ENCODE results near the gene ELMO1.

Gene ELMO1

DNA sequence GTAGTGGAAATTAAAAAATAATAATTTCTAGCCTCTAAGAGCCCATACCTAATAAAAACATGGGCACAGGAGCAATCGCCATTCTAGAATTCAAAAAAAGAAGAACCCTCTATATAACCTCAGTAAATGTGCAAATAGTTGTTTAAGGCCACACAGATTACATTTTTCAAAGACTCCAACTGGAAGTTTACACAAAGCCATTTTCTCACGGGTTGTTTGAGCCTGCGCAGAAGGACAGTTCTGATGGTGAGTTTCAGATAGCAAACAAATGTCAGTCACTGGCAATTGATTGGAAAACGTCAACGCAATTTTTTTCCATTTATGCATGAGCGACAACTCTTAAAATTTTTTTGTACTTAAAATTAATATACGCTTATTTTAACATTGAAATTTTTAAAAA is 23.0 kb upstream of the ELMO1 start:
- DNase-seq = no peak

DNA sequence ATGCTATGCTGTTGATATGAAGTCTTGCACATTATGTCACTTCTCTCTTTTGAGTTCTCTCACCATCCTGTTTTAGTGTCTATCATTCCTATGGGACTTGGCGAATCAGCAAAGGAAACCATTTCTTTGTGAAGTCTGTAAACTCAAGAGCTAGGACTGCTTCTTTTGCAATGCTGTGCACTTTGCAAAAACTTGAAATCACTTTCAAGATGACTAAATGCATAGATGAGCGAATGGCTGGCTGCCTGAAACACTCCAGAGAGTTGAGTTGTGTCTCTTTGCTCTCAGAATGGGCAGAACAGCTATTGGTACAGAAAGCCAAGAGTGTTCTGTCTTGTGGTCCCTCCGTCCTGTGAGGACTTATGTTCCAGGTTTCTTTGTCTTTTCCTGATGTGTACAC is 18.3 kb upstream of the ELMO1 start:
- DNase-seq = no peak

DNA sequence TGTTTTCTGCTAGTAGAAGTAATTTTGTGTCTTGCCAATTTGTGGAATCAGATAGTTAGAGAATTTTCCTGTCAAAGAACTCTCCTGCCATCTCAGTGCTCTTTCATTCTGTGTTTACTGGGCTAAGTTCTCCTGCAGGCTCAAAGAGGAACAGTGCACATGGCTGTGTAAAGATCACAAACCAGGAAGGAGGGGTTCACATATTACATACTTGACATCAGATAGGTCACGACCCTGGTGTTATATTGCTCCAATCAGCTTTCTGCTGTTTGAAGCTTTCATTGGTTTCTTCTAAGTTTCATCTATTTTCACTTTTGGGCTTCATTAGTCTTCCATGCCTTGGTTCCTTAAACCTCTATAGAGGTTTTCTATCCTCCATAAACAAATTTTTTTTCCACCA is 13.5 kb upstream of the ELMO1 start:
- DNase-seq = no peak

DNA sequence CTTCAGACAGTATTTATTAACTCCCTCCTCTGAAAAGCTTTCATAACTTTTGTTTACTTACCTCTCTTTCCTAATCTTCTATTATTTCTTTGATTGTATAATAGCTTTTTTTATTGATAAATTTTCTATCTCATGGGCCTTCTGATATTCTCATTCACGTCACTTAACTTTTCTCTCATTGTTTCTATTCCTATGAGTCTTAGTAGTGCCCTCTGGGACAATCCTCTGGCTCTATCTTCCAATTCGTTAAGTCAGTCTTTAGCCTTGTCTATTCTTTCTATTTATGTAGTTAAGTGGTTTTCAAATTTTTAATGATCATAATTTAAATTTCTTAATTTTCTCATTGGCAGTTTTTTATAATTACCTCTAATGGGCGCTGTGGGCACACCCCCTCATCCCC is 6.4 kb upstream of the ELMO1 start:
- DNase-seq = no peak

DNA sequence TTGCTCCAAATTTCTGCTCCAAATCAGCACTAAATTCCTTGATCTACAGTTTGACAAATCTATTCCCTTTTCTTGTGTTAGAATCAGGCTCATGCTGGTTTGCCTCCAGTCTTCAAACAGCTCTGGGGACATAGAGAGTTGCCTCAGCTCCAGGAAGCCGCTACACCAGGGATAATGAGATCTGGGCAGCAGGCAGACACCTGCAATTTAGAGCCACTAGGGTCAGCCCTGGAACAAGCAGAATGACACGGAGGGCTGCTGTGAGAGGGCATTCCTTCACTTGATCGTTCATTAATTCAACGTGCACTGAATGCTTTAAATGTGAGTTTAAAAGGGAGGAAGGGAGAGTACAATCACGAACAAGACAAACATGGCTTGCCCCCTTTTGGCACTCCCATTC is 3.7 kb upstream of the ELMO1 start:
- DNase-seq = no peak

DNA sequence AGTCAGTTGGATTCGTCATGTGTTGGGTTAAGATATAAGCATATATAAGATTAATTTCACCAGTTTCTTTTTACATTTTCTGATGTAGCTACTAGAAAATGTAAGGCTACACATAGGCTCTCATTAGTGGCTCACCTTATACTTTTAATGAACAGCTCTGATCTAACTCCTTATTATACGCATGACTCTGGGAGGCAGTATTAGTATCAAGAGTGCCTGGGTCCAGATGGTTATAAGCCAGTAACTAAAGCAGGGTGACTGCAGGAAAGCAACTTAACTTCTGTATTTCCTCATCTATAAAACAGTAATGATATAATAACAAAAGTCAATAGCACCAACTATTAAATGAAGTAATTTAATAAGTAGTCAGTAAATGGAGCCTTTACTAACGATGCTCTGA is 1.4 kb upstream of the ELMO1 start:
- DNase-seq = no peak

DNA sequence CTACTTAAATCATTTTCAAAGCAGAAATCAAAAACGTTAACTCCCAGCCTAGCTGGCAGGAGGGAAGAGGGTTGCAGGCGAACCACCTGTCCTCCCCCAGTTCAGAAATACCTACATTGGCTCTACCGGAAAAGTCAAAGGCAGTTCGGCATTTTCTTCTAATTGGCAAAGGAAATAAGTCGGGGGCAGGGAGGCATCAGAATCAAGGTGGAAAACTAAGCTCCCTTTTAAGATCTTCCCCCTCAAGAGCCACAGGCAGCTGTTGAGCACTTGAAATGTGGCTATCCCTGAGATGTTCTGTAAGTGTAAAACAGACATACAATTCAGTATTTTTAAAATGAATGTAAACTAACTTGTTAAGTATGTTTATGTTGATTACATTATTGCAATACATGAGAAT is 957 bp upstream of the ELMO1 start:
- DNase-seq = no peak

DNA sequence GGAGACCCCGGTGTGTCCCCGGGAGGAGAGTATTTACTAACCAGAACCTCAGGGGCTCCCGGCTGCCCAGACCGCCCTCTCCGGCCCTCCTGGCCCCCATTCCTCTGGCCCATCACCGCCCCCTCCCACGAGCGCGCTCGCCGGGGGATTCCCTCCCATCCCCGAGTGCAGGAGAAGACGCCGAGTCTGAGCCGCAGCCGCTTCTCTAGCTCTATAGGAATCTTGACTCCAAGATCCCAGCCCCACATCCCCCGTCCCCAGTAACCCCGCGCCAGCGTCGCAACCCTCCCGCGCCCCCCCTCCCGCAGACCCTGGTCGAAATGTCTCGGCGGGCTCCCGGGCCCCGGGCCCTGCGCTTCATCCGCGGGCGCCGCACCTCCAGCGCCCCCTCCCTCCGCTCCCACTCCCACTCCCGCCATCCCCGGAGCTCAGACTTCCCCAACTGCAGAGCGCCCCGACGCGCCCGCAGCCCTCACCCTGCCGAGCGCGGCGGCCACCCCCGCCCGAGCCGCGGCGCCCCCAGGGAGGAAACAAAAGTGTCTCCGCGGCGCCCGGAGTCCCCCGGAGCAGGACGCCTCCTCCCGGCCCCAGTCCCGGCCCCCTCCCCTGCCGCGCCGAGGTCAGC is 541 bp downstream of the ELMO1 start:
- DNase-seq = peak; percentile 17

DNA sequence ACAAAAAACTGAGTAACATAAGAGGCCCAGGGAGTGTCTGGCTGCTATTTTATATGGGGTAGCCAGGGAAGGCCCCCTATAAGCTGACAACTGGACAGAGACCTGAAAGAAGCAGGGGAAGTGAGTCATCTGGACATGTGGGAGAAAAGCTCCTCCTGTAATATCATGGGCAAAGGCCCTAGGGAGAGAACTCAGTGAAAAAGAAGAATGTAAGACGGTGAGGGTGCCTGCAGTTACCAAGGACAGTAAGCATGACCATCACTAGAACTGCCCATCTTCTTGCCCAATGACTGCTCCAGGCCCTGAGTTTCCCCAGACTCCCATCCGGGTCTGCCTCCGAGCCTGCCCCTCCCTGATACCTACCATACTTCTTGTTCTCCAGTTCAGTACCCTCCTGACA is 2.3 kb downstream of the ELMO1 start:
- no peak for DNase-seq

DNA sequence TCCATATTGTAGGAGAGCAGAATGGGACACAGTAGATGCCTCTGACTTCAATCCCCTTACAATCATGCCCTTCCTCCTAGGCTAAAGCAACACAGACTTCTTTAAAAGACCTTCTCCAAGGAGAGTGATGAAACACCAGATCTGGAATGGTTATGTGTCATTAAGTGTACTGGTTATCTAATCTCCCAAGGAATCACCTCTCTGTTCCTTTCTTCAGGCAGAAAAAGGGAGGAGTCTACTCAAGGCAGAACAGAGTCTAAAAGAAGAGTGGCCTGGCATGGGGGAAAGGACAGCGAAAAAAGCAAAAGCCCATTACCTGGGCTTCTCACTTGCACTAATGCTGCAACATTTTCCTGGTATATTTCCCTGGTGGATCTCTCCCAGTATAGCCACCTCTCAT is 2.9 kb downstream of the ELMO1 start:
- DNase-seq = no peak

DNA sequence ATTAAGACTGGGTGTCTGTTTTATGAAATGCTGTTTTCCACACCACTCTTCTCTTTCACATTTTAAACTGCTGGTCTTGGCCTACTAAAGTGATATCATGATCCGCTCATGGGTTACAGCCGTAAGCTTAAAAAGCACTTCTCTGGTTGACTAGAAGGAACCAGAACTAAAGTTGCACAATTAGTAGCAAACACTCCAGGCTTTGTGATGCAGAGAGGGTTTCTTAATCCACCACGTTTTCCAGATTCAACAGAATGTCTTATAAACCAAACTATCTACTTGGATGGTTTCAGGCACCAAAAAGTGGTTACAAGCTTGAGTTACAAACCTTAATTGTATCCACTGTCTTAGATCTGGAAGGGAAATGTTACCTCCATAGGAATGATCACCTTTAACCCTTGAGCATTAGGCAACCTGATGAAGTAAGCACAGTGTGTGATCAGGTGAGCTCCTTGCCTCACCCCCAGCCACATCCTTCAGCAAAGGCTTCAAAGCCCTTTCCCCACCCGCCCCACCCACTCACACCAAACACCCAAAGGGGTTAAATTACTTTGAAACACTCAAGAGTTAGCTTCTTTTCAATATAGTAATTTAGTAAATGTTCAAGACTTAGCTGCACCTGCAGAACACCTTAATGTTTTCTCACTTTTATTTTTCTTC is 3.5 kb downstream of the ELMO1 start:
- no peak for DNase-seq

DNA sequence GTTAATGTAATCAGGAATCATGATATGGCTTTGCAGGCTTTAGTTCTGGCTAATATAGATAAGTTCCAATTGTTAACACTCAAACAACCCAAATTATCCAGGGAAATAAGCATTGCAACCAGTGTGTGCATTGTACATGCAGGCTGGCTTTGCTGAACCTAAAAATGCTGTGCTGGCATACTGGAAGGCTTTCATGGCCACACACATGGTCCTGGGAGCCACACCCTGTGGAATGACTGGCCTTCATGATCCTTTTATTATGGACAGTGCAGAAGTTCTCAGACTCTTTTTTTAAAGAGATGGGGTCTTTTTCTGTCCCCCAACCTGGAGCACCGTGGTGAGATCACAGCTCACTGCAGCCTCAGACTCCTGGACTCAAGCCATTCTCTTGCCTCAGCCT is 5.0 kb downstream of the ELMO1 start:
- no peak for DNase-seq

DNA sequence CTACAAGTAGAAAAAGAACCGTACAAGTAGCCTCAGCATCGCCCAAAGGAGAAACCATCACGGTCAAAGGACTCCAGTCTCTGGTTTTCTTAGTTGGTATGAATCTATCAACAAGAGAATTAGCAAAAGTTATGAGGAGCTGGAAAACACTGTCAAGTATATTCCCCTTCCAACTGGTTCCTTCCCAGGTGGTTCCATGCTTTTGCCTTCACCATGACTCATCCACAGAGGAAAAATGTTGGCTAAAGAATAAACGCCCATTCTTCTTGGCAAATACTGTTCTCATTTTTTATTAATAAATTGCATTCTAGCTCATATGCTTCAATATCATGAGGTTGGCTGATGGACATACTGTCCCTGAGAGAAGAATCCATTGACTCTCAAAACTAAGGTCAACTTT is 6.4 kb downstream of the ELMO1 start:
- DNase-seq = no peak

DNA sequence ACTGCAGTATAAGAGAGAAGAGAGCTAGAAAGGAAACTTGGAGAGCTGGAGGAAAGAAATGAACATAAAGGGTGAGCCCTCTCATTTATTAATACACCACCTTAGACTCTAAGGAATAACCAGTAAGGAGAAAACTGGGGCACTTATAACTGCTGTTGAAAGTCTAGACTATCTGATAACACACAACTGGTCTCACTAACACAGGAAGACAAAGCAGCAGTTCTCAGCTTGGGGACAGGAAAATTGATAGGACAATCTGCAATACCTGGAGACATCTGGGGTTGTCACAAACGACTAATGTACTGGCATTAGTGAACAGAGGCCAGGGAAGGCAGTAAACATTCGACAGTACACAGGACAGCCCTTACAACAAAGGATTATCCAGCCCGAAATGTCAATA is 6.8 kb downstream of the ELMO1 start:
- no peak for DNase-seq

DNA sequence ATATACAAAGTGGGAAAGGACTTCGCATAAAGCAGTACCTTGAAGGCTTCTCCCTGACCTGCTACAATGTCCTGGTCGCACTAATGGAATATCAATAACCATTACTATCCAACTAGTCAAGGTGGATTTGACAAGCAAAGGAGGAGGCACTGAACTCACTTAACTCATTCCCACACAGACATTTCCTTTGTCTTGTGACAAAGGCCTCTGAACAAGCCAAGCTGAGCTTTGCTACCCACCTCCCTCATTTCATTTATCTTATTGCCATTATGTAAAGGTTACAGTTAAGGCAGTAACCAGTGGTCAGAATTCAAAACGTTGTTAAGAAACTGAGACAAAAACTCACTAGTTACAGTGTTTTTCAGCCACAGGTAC is 7.3 kb downstream of the ELMO1 start:
- no peak for DNase-seq

DNA sequence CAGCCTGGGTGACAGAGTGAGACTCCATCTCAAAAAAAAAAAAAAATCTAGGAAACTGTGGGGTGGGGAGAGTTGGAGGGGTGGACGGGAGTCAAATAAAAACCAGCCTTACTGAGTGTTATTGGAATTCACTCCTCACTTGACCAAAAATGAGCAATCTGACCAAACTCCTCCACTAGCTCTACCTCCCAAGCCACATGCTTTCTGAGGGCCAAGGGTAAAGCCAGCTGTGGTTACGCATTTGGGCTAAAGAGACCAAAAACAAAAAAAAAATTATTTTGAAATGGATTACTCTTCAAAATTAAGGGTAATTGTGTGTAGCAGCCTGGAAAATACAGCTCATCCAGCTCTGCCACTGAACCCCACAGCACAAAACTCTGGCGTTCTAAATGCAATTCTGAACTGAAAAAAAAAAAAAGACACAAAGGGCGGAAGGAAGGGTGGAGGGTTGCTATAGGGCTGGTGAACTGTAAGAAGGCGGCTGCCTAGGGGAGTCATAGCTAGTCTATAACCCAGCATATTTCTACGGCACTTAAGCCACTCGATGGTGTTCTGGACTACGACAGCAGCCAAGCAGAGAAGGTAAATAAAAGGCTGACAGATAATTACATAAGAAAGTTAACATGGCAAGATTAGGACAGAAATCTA is 7.8 kb downstream of the ELMO1 start:
- peak; percentile 11 for DNase-seq

DNA sequence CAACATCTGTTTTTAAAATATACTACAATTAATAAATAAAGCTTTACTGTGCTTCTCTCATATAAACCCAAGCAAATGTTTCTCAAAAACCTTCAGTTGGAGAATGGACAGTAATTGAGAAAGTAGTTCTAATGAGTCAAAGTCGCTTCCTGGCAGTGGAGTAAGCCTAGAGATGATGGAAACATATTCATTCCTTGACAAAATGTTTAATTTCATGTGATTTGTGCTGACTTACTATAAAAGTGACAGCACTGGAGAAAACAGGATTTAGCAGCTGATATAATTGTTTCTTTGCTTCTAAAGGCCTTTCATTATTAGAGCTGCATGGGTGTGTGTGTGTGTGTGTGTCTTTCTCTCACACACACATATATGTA is 9.0 kb downstream of the ELMO1 start:
- DNase-seq = no peak

DNA sequence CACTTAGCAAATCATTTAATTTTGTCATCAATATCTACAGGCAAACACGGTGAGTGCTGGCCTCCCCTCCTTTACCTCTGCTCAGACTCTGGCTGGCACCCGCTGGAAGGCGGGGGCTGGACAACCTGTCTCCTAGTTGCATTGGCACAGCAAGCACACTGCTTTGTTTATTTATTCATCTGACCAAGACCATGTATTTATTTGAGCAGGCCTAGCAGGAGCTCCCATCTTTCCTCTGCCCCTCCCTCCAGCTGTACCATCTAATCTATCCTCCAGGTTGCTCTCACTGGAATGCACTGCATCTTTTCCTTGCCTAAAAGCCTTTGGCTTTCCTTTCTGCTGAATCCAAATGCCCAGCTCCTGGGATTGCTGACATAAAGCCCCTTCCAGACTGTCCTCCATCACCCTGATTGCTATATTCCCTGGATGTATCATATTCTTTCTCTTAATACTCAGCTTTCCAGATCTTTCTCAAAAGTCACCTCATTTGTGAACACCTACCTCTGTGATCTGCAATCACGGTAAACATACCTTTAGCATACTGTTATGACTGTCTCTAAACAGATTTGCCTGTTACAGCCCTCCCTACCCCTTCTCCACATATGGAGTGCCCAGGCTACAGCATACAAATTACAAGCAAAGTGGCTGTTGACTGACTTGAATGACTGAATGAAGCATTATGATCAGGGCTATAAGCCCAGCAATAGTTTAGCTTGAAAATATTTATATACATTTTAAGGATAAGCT is 9.6 kb downstream of the ELMO1 start:
- no peak for DNase-seq

DNA sequence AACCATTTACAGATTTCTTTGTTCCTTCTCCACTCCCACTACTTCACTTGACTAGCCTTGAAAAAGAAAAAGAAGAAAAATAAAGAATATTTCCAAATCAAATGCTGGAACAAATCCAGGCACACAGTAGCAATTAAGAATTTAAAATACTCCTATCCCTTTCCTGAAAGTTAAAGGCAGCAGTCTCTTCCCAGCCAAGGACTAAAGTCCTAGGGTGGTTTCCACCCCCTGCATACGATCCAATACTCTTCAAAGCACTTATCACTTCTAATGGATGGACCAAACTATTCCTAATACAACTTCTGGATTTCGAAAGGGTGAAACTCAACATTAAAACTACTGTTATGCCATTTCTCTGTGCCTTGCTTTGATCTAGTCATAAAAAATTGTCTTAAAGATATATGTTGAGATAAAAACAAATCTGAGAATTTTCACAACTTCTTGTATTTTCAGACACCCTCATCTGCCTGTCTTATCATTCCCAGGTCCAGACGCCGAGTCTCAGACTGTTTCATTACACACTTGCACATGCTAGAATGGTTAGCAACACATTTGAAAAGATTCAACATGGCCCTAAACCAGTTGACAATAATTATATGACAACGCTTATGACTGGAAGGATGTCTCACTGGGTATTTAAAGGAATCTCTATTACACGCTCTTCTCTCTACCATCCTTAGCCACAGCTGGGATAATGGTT is 13.4 kb downstream of the ELMO1 start:
- DNase-seq = no peak

DNA sequence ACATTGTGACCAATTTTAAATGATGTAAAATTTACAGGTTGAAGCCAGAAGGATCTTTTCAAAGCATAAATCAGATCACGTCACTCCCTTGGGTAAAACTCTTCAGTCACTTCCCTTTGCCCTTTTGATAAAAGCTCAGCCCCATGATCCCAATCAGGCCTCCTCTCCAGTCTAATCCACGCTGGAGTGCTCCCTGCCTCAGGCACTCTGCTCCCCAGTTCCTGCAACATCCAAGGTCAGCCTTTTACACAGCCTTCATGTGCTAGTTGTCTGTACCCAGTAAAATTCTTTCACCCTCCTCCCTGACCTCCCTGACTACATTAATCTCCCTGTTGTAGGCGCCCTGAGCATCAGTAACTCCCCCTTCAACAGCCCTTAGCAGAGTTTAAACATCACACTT is 14.1 kb downstream of the ELMO1 start:
- no peak for DNase-seq

DNA sequence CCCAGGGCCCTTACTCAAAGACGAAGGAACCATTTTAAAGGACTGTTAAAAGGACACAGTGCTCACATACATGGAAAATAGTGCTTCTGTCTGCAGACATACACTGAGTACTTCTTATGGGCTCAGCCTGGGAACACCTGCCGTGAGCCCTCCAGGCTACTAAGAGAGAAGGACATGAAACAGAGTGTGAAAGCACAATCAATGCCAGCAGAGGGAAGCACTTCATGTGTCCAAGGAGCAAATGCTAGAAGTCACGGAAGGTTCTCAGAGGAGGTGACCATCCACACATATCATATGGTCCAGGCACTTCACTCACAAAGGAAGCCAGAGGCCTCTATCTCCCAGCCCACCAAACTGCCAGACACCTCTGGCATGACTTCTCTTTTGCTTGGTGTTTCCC is 15.5 kb downstream of the ELMO1 start:
- no peak for DNase-seq

DNA sequence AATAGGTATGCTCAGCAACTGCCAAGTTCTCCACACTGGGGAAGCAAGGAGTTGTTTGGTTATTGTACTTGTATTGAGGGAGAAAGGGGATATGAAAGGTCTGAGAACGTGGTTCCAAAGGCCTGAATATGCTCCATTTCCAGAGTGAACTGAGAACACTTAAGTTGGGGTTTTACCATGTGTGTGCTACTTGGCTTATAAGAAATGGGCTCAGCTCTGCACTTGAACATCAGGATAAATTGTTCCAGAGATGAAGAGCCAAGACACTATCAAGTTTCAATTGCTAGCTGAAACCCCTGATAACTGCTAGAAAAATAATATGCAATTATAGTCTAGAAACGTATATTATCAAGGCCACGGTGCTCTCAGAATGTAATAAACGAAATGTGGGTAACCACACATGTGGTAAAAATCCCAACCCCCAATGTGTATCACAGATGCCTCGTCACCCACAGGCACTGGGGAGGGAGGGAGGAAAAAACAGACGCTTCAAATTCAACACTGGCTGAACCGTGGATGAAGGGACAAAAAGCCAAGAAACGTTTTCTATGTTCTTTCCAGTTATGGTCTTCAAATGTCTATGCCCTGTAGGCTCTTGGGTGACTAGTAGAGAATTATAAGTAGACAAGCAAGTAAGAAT is 16.3 kb downstream of the ELMO1 start:
- DNase-seq = no peak

DNA sequence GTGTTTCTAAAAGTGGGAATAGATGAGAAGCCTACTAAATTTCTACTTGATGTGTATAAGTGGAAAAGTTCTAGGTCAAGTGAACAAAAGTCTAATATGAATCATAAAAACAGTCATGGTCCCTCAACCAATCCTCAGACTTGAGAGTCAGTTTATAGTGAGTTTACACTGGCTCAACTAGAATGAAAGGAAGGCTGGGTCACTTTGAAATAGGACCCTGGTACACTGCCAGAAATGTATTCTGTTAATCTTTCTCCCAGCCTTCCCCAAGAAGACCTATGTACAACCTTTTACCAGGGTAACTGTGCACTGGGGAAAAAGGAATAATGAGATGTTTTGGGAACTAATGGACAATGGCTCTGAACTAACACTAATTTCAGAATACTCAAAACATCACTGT is 17.3 kb downstream of the ELMO1 start:
- DNase-seq = no peak

Measured in effector CD4-positive, alpha-beta T cell (primary cell).